CD14-positive monocyte (primary cell): ENCODE results near the gene FCSK. TPM values are rescaled to one million over a fixed set of nuclear protein-coding genes. Genes with fewer than 3 reads are reported as not detected.

Experiments
- DNase-seq, 3 donors: peaks; one replicate each; pipeline ENCODE4 v3.0.0-alpha.2; 2011 to 2022
- H2AFZ ChIP-seq: 2 replicates; pipeline ENCODE4 v1.6.0; 2012; ENCODE audit warnings: mild to moderate bottlenecking, low read depth, low read length, inconsistent platforms; ENCODE audit not compliant: insufficient read depth, poor library complexity, severe bottlenecking
- H3K27ac ChIP-seq, 2 donors: 1 replicate in 1 of 2; 2 replicates in 1 of 2; pipeline ENCODE4 v1.5.1; 2012 to 2013; ENCODE audit warnings: low read length in 2 of 2, control low read depth in 1 of 2, inconsistent platforms in 1 of 2, low read depth in 1 of 2, mild to moderate bottlenecking in 1 of 2
- H3K27me3 ChIP-seq, 2 donors: one replicate each; pipeline versions ENCODE4 v1.6.0 to v1.6.1; 2011 to 2013; ENCODE audit warnings: low read length in 2 of 2; ENCODE audit not compliant: control insufficient read depth in 2 of 2, insufficient read depth in 2 of 2
- H3K36me3 ChIP-seq, 2 donors: replicated peaks in 1 of 2; 1 replicate in 1 of 2; 2 replicates in 1 of 2; pipeline versions ENCODE4 v1.5.1 to v1.6.1; 2012 to 2013; ENCODE audit warnings: low read length in 2 of 2, control low read depth in 1 of 2, inconsistent platforms in 1 of 2, mild to moderate bottlenecking in 1 of 2; ENCODE audit not compliant: insufficient read depth in 2 of 2, control insufficient read depth in 1 of 2
- H3K4me1 ChIP-seq, 2 donors: 1 replicate in 1 of 2; 2 replicates in 1 of 2; pipeline versions ENCODE4 v1.5.1 to v1.6.1; 2012 to 2013; ENCODE audit warnings: low read length in 2 of 2, control low read depth in 1 of 2, inconsistent platforms in 1 of 2, mild to moderate bottlenecking in 1 of 2, moderate library complexity in 1 of 2; ENCODE audit not compliant: insufficient read depth in 2 of 2, control insufficient read depth in 1 of 2
- H3K4me2 ChIP-seq: replicated peaks from 2 replicates; pipeline ENCODE3; 2012; ENCODE audit warnings: low read length, moderate library complexity, mild to moderate bottlenecking; ENCODE audit not compliant: poor library complexity, severe bottlenecking; ENCODE audit errors: extremely low read depth
- H3K4me3 ChIP-seq, 3 experiments: fragments of 200-600 bp in 1 of 3; sonication (generic) in 1 of 3; replicated peaks in 1 of 3; 1 replicate in 2 of 3; 2 replicates in 1 of 3; pipeline ENCODE4 v1.5.1; 2011 to 2013; ENCODE audit warnings: low read length in 3 of 3, mild to moderate bottlenecking in 3 of 3, control low read depth in 2 of 3, low read depth in 2 of 3, inconsistent platforms in 1 of 3, moderate library complexity in 1 of 3
- H3K79me2 ChIP-seq: 2 replicates; pipeline ENCODE4 v1.6.0; 2012; ENCODE audit warnings: mild to moderate bottlenecking, control low read depth, inconsistent platforms, low read length, moderate library complexity; ENCODE audit not compliant: insufficient read depth
- H3K9ac ChIP-seq: 2 replicates; pipeline ENCODE4 v1.6.0; 2017; ENCODE audit warnings: low read length, mild to moderate bottlenecking; ENCODE audit not compliant: insufficient read depth, poor library complexity, severe bottlenecking
- H3K9me3 ChIP-seq, 2 donors: replicated peaks in 1 of 2; 1 replicate in 1 of 2; 2 replicates in 1 of 2; pipeline versions ENCODE4 v1.5.1 to v1.6.1; 2012 to 2013; ENCODE audit warnings: low read length in 2 of 2, control low read depth in 1 of 2; ENCODE audit not compliant: control insufficient read depth in 1 of 2, insufficient read depth in 1 of 2
- H4K20me1 ChIP-seq: 2 replicates; pipeline ENCODE4 v1.6.0; 2012; ENCODE audit warnings: mild to moderate bottlenecking, low read length, control low read depth, moderate library complexity; ENCODE audit not compliant: insufficient read depth
- H3K27ac Mint-ChIP-seq, 7 donors: one replicate each; pipeline ENCODE4 v1.8.0; 2020; ENCODE audit warnings: mild to moderate bottlenecking in 7 of 7, mixed read lengths in 7 of 7, moderate library complexity in 6 of 7, inconsistent platforms in 2 of 7
- H3K27me3 Mint-ChIP-seq, 3 donors: one replicate each; pipeline ENCODE4 v1.8.0; 2021 to 2022; ENCODE audit warnings: low read depth in 3 of 3, mild to moderate bottlenecking in 3 of 3, mixed read lengths in 3 of 3, moderate library complexity in 3 of 3, inconsistent platforms in 1 of 3
- H3K36me3 Mint-ChIP-seq, 2 donors: one replicate each; pipeline ENCODE4 v1.8.0; 2020; ENCODE audit warnings: mixed read lengths in 2 of 2, inconsistent platforms in 1 of 2, mild to moderate bottlenecking in 1 of 2
- H3K4me1 Mint-ChIP-seq: one replicate; pipeline ENCODE4 v1.8.0; 2020; ENCODE audit warnings: mild to moderate bottlenecking, mixed read lengths
- H3K4me3 Mint-ChIP-seq, 2 donors: one replicate each; pipeline ENCODE4 v1.8.0; 2020; ENCODE audit warnings: mild to moderate bottlenecking in 2 of 2, mixed read lengths in 2 of 2, moderate library complexity in 1 of 2
- H3K9me3 Mint-ChIP-seq, 7 donors: one replicate each; pipeline ENCODE4 v1.8.0; 2020 to 2022; ENCODE audit warnings: mixed read lengths in 7 of 7, mild to moderate bottlenecking in 6 of 7, moderate library complexity in 6 of 7, inconsistent platforms in 2 of 7
- CTCF ChIP-seq: fragments of 200-600 bp; IDR thresholded peaks from one replicate; pipeline ENCODE4 v1.8.0; 2022; ENCODE audit warnings: antibody characterized with exemption, mild to moderate bottlenecking
- WGBS: methylation state at CpG from one replicate; pipeline ENCODE4 v1.1.5; 2013; ENCODE audit warnings: missing lambda C conversion rate; ENCODE audit not compliant: insufficient coverage; 5-methylcytosine and 5-hydroxymethylcytosine counted together
- intact Hi-C, 2 donors: fragments of 100-400 bp; cut with micrococcal nuclease; formaldehyde crosslinking; loops; one replicate each; pipeline versions ENCODE4 v1.15.0 to v1.15.1; 2023
- polyA plus RNA-seq, 3 donors: library from polyadenylated mRNA; depleted of rRNA in 1 of 3; unstranded in 2 of 3; stranded (reverse) in 1 of 3; fragments of 300-500 nt in 2 of 3; fragments of >200 nt in 1 of 3; fragmentation: Illumina TruSeq in 2 of 3; gene quantifications; 1 replicate in 2 of 3; 2 replicates in 1 of 3; pipeline ENCODE4 v1.2.3, GENCODE V29; 2012 to 2021

Gene FCSK
- polyA plus RNA-seq, 3 donors, result 4.2 to 19.0 (median 6.4) TPM

GRCh38 chr16:70526403-70526802 lies 72.0 kb downstream of the FCSK start:
- DNase-seq, result no peak
- Mint-ChIP-seq H3K27me3 (peaks cover 0 to 4% (median 1%) of the 10 kb centered on the region in 3 donors), H3K4me3 (no peak overlapping the region), H3K9me3 (no peaks in the 10 kb centered on the region), H3K36me3 (peaks cover 37 to 52% of the 10 kb centered on the region in 2 donors), H3K27ac (peak overlapping the region in 3 of 7 donors; percentile 5 to 54 (median 26)), H3K4me1 (peaks cover 36% of the 10 kb centered on the region)
- Histone ChIP-seq H3K4me2 (no peak overlapping the region), H3K9me3 (no peaks in the 10 kb centered on the region), H3K9ac (no peak overlapping the region), H3K4me1 (peaks cover 22 to 38% of the 10 kb centered on the region in 2 donors), H3K36me3 (peaks cover 22 to 52% of the 10 kb centered on the region in 2 donors), H4K20me1 (peaks cover 44% of the 10 kb centered on the region), H3K79me2 (peaks cover 98% of the 10 kb centered on the region), H3K4me3 (no peak overlapping the region), H3K27ac (peak overlapping the region in 1 of 2 donors; percentile 48), H2AFZ (no peak overlapping the region), H3K27me3 (no peaks in the 10 kb centered on the region)
- no peak for TF ChIP-seq CTCF
- intact Hi-C loops, result loop anchor here (10.0 kb wide), 2 partner anchors 72 to 142 kb away; partner anchors contain the start of gene FCSK (in 1 of the 2)
- 73% methylated on average over 2 of the region's 6 CpGs for WGBS

GRCh38 chr16:70527315-70527996 lies 73.1 kb downstream of the FCSK start:
- peaks cover 30 to 63% of the 10 kb centered on the region in 2 donors for H3K36me3 ChIP-seq
- no peak overlapping the region for H3K4me3 Mint-ChIP-seq
- no peaks in the 10 kb centered on the region for H3K27me3 ChIP-seq
- H3K9me3 Mint-ChIP-seq, result no peaks in the 10 kb centered on the region
- no peak overlapping the region for H3K9ac ChIP-seq
- 97% methylated on average over 5 of the region's 8 CpGs for WGBS
- H3K27me3 Mint-ChIP-seq, result peaks cover 0 to 6% (median 1%) of the 10 kb centered on the region in 3 donors
- peaks cover 47 to 63% of the 10 kb centered on the region in 2 donors for H3K36me3 Mint-ChIP-seq
- peaks cover 28% of the 10 kb centered on the region for H3K4me1 Mint-ChIP-seq
- DNase-seq, result no peak
- no peak overlapping the region for H3K4me2 ChIP-seq
- H3K4me3 ChIP-seq, result no peak overlapping the region
- H2AFZ ChIP-seq, result no peak overlapping the region
- peaks cover 47% of the 10 kb centered on the region for H4K20me1 ChIP-seq
- peaks cover 15 to 28% of the 10 kb centered on the region in 2 donors for H3K4me1 ChIP-seq
- TF ChIP-seq CTCF, result no peak
- H3K79me2 ChIP-seq, result peaks cover 96% of the 10 kb centered on the region
- H3K27ac Mint-ChIP-seq, result peak overlapping the region in 1 of 7 donors; percentile 28
- no peaks in the 10 kb centered on the region for H3K9me3 ChIP-seq
- intact Hi-C loops, result loop anchor here (10.0 kb wide), 2 partner anchors 73 to 143 kb away; partner anchors contain the start of gene FCSK (in 1 of the 2)
- H3K27ac ChIP-seq, result peak overlapping the region in 1 of 2 donors; percentile 48
